Osteocyte (in vitro differentiated cells): Measurements from ENCODE around the gene THSD4. TPM values are rescaled to one million over a fixed set of nuclear protein-coding genes. Genes with fewer than 3 reads are reported as not detected.

Experiments used
- DNase-seq: peaks from one replicate; pipeline ENCODE4 v3.0.0; 2021; ENCODE audit warnings: mixed read lengths; ENCODE audit not compliant: unreplicated experiment; ENCODE audit errors: extremely low spot score
- H3K27ac Mint-ChIP-seq: one replicate; pipeline ENCODE4 v1.8.0; 2021; ENCODE audit warnings: mild to moderate bottlenecking, mixed read lengths; ENCODE audit not compliant: unreplicated experiment
- H3K27me3 Mint-ChIP-seq: one replicate; pipeline ENCODE4 v1.8.0; 2021; ENCODE audit warnings: mixed read lengths; ENCODE audit not compliant: unreplicated experiment
- H3K36me3 Mint-ChIP-seq: one replicate; pipeline ENCODE4 v1.8.0; 2021; ENCODE audit warnings: mixed read lengths; ENCODE audit not compliant: unreplicated experiment
- H3K4me1 Mint-ChIP-seq: one replicate; pipeline ENCODE4 v1.8.0; 2021; ENCODE audit warnings: mixed read lengths; ENCODE audit not compliant: unreplicated experiment
- H3K4me3 Mint-ChIP-seq: one replicate; pipeline ENCODE4 v1.8.0; 2021; ENCODE audit warnings: mild to moderate bottlenecking, moderate library complexity, mixed read lengths; ENCODE audit not compliant: unreplicated experiment
- H3K9me3 Mint-ChIP-seq: one replicate; pipeline ENCODE4 v1.8.0; 2021; ENCODE audit warnings: mixed read lengths; ENCODE audit not compliant: unreplicated experiment
- total RNA-seq: library from RNA; stranded (reverse); gene quantifications from 2 replicates; pipeline ENCODE4 v1.2.1, GENCODE V29; 2021
- TF ChIP-seq, protein P1 (sequence below): fragments of 200-600 bp; sonication (generic); IDR thresholded peaks from 2 replicates; pipeline ENCODE4 v1.5.0; 2021; ENCODE audit warnings: antibody characterized with exemption, mild to moderate bottlenecking, moderate library complexity

The THSD4 gene
- total RNA-seq, 1 donor from 2014 or later: 5.7 TPM

- Mint-ChIP-seq H3K4me1 (no peaks in the 10 kb centered on the region), H3K27me3 (no peaks in the 10 kb centered on the region), H3K27ac (no peak overlapping the region), H3K36me3 (no peaks in the 10 kb centered on the region), H3K9me3 (no peaks in the 10 kb centered on the region), H3K4me3 (no peak overlapping the region)
- TF ChIP-seq, protein P1, sequence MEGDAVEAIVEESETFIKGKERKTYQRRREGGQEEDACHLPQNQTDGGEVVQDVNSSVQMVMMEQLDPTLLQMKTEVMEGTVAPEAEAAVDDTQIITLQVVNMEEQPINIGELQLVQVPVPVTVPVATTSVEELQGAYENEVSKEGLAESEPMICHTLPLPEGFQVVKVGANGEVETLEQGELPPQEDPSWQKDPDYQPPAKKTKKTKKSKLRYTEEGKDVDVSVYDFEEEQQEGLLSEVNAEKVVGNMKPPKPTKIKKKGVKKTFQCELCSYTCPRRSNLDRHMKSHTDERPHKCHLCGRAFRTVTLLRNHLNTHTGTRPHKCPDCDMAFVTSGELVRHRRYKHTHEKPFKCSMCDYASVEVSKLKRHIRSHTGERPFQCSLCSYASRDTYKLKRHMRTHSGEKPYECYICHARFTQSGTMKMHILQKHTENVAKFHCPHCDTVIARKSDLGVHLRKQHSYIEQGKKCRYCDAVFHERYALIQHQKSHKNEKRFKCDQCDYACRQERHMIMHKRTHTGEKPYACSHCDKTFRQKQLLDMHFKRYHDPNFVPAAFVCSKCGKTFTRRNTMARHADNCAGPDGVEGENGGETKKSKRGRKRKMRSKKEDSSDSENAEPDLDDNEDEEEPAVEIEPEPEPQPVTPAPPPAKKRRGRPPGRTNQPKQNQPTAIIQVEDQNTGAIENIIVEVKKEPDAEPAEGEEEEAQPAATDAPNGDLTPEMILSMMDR: no peak
- DNase-seq: no peak
These were observed 294.3 kb downstream of the THSD4 start for GRCh38 chr15:71409541-71409940.

DNA sequence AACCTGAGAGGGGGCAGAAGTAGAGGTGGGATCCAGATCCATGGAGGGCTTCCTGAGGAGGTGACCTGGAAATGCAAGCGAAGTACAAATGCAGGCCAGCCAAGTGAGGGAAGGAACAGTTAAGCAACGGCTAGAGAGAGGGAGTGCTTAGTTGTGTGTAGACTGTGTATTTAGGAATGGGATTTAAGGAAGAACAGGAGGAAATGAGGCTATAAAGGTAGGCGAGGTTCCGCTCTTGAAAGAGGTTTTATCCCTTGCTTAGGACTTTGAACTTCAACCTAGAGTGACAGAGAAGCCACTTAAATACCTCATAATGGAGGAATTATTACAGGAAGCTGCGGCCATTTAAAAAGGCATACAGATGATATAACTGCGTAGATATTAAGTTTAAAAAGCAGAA lies 295.1 kb downstream of the THSD4 start:
- no peak overlapping the region for H3K27ac Mint-ChIP-seq

GRCh38 chr15:71411538-71412482 lies 296.5 kb downstream of the THSD4 start:
- H3K9me3 Mint-ChIP-seq: no peaks in the 10 kb centered on the region
- H3K4me1 Mint-ChIP-seq: no peaks in the 10 kb centered on the region
- no peaks in the 10 kb centered on the region for H3K27me3 Mint-ChIP-seq
- no peak overlapping the region for H3K27ac Mint-ChIP-seq
- no peak overlapping the region for H3K4me3 Mint-ChIP-seq
- no peak for DNase-seq
- no peaks in the 10 kb centered on the region for H3K36me3 Mint-ChIP-seq
- TF ChIP-seq, protein P1: no peak

More for the DNA sequence above, 295.1 kb downstream of the THSD4 start:
- Mint-ChIP-seq H3K4me3 (no peak overlapping the region), H3K9me3 (no peaks in the 10 kb centered on the region), H3K4me1 (no peaks in the 10 kb centered on the region), H3K27me3 (no peaks in the 10 kb centered on the region), H3K36me3 (no peaks in the 10 kb centered on the region)
- no peak for DNase-seq
- TF ChIP-seq, protein P1: no peak

- TF ChIP-seq, protein P1: no peak
- no peaks in the 10 kb centered on the region for H3K27me3 Mint-ChIP-seq
- no peak overlapping the region for H3K27ac Mint-ChIP-seq
- no peak for DNase-seq
- H3K36me3 Mint-ChIP-seq: peaks cover 1% of the 10 kb centered on the region
- H3K4me3 Mint-ChIP-seq: no peak overlapping the region
- peaks cover 11% of the 10 kb centered on the region for H3K9me3 Mint-ChIP-seq
- H3K4me1 Mint-ChIP-seq: no peaks in the 10 kb centered on the region
These were observed 298.1 kb downstream of the THSD4 start for GRCh38 chr15:71413419-71413818.

DNA sequence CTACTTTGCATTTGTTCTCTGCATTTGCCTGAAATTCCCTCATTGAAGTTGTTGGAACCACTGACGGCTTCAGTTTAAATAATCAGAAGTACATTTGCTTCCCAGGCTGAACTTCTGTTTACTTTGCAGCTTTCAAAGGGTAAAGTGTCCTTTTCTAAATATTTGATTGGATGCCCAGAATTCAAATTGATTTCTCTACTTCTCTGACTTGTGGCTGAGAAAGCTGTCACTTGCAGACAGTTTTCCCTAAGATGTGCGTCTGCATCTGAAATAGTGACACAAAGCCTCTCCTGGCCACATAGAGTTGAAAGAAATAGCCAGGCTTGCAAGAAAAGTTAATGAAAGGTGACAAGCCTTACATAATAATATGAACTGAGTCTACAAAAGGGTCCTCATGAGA lies 299.6 kb downstream of the THSD4 start:
- Mint-ChIP-seq H3K27ac (no peak overlapping the region), H3K4me1 (no peaks in the 10 kb centered on the region), H3K36me3 (peaks cover 1% of the 10 kb centered on the region), H3K9me3 (peaks cover 11% of the 10 kb centered on the region), H3K4me3 (no peak overlapping the region), H3K27me3 (peaks cover 7% of the 10 kb centered on the region)
- no peak for DNase-seq
- TF ChIP-seq, protein P1: no peak
